Endometrium (tissue), 2 donors: ENCODE measurements around the gene SH3RF1.

Experiments used
- FAIRE-seq: peaks from 2 replicates; lab custom pipeline; 2012; peaks lifted over from hg19 to GRCh38; lab: Jason Lieb, UNC
- donor health status: control.
- donor health status: control.

SH3RF1 gene

GRCh38 chr4:169251291-169252235, 19.2 kb downstream of the SH3RF1 start:
- no peak for FAIRE-seq

- no peak for FAIRE-seq
These were observed 20.0 kb downstream of the SH3RF1 start for GRCh38 chr4:169250796-169251195.

GRCh38 chr4:169249999-169250398, 20.8 kb downstream of the SH3RF1 start:
- FAIRE-seq, result no peak

- no peak for FAIRE-seq
These were observed 21.4 kb downstream of the SH3RF1 start for GRCh38 chr4:169249214-169249973.

GRCh38 chr4:169248645-169249044, 22.1 kb downstream of the SH3RF1 start:
- no peak for FAIRE-seq

- no peak for FAIRE-seq
These were observed 23.8 kb downstream of the SH3RF1 start for GRCh38 chr4:169246957-169247396.

- no peak for FAIRE-seq
These were observed 24.5 kb downstream of the SH3RF1 start for GRCh38 chr4:169246279-169246678.

- no peak for FAIRE-seq
These were observed 25.7 kb downstream of the SH3RF1 start for GRCh38 chr4:169245061-169245460.

GRCh38 chr4:169243825-169244609, 26.7 kb downstream of the SH3RF1 start:
- FAIRE-seq, result no peak

- FAIRE-seq, result no peak
These were observed 29.3 kb downstream of the SH3RF1 start for GRCh38 chr4:169241464-169241863.

GRCh38 chr4:169239221-169239905, 31.4 kb downstream of the SH3RF1 start:
- FAIRE-seq, result no peak

- FAIRE-seq, result no peak
These were observed 32.3 kb downstream of the SH3RF1 start for GRCh38 chr4:169238445-169238844.

GRCh38 chr4:169236873-169237626, 33.7 kb downstream of the SH3RF1 start:
- FAIRE-seq, result no peak

GRCh38 chr4:169236078-169236477, 34.7 kb downstream of the SH3RF1 start:
- no peak for FAIRE-seq

GRCh38 chr4:169234137-169234855, 36.5 kb downstream of the SH3RF1 start:
- FAIRE-seq, result no peak

- no peak for FAIRE-seq
These were observed 37.1 kb downstream of the SH3RF1 start for GRCh38 chr4:169233691-169234090.

GRCh38 chr4:169231647-169232262, 39.0 kb downstream of the SH3RF1 start:
- no peak for FAIRE-seq

- FAIRE-seq, result no peak
These were observed 41.2 kb downstream of the SH3RF1 start for GRCh38 chr4:169229571-169230028.

GRCh38 chr4:169228076-169228475, 42.7 kb downstream of the SH3RF1 start:
- no peak for FAIRE-seq

GRCh38 chr4:169226565-169226964, 44.2 kb downstream of the SH3RF1 start:
- no peak for FAIRE-seq
